Femur (tissue), 1 donor: Measurements from ENCODE around the gene MED31.
"Not testable (repeated sequence)": the region's sequence is repeated elsewhere in the genome, so short reads cannot be mapped to it uniquely, and the experiment has no call there.

Experiments
- DNase-seq: peaks from one replicate; pipeline ENCODE4 v3.0.0-alpha.2; 2017

Gene MED31

DNA sequence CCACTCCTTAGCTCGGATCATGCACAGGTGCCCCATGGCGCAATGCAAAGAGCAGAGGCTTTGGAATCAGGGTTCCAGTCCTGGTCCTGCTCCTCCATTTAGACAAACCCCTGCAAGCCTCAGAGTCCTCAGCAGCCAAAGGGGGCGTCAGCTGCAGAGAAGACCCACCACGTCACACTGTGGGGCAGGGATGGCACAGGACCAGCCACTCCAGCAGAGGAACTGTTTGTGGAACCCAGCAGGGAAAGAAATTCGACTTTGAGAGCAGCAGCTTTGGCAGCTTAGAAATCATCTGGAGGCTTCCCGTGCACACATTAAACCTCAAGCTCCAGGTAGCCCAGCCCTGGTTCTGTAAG is 25.4 kb upstream of the MED31 start:
- no peak for DNase-seq

DNA sequence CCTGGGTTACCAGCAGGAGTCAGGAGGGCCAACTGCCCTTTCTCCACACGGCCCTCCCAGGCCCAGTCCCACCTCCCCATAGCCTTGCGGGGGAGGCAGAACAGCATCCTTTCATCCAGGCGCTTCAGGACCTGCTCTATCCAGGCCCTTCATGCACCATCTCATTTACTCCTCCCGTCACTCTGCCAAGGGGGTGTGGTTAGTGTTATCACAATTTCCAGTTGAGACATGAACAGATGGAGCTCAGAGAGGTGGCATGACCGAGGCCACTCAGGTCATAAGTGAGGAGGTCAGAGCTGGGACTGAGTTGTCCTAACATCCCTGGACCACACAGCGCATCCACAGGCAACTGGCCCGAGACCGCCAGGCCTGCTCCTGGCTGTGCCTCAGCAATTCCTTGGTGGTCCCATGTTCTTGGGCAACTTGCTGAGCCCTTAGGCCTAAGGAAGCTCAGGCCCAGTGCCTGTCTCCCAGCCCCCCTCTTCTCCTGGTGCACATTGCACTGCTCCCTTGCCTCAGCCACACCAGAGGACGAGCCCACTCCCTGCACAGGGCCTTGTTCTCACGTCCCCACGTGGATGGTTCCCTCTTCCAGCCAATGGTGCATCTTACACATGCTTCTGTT is 23.9 kb upstream of the MED31 start:
- no peak for DNase-seq

DNA sequence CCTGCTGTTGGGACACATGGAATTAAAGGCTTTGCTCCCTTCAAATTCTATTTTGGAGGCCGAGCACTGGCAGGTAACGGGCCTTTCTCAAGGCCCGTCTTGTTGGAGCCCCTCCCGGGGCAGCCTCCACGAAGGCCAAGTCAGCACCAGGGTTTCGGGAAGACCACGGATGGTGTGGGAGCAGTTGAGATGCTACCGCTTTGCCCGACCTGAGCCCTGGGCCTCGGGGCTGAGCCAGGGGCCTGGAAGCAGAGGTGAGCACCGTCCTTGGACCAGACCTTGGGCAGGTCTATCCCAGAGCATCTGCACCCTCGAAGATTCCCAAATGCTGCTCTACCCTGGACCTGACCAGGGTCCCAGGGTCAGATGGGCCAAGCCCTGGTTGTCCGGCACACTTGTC is 23.2 kb upstream of the MED31 start:
- no peak for DNase-seq

DNA sequence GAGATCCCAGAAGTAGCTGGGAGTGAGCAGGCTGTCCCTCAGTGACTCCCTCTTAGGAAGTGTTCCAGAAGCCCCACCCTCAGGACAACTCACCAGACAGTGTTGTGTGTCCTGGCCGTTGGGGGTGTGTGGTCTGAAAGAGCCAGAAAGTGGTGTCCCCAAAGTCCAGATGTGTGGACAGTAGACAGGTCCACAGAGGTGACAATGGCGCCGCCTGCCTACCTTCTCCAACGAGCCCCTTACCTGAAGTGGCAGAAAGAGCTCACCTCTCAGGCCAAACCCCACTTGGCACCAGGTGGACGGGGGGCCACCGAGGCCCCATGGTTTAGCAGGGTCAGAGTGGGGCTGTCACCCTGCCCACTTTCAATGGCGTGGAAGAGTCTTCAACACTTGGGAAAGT is 20.0 kb upstream of the MED31 start:
- peak; percentile 16 for DNase-seq

DNA sequence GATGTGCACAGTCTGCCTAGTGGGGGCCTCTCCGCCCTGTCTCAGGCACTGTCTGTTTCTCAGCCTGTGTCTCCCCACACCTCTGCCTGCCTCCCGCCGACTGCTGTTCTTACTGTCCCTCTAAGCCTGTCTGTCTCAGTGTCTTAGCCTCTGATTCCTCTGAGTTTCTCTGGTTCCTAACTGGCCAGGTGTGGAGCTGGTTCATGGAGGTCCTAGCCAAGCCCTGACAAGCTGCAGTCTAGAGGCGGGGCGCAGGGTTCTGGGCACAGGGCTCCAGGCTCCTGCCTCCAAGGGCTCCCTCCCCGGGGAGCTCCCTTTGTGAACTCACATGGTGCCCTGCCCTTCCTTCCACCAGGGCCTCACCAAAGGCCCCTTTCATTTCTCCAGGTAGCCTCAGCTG is 19.6 kb upstream of the MED31 start:
- DNase-seq: peak; percentile 12

DNA sequence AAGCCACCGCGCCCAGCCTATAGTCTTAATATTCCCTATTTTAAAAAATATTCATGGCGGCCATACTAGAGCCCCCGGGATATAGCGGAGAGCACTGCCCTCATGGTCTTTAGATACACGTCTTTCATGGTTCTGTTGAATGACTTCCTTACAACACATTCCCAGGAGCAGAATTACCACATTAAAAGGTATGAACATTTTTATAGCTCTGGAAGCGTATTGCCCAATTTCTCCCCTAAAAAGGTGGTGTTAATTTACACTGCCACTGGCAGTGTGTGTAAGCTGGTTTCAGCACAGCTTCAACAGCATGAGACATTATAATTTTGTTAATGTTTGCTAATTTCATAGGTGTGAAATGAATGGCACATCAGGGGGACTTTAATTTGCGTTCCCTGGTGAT is 19.2 kb upstream of the MED31 start:
- DNase-seq: no peak

DNA sequence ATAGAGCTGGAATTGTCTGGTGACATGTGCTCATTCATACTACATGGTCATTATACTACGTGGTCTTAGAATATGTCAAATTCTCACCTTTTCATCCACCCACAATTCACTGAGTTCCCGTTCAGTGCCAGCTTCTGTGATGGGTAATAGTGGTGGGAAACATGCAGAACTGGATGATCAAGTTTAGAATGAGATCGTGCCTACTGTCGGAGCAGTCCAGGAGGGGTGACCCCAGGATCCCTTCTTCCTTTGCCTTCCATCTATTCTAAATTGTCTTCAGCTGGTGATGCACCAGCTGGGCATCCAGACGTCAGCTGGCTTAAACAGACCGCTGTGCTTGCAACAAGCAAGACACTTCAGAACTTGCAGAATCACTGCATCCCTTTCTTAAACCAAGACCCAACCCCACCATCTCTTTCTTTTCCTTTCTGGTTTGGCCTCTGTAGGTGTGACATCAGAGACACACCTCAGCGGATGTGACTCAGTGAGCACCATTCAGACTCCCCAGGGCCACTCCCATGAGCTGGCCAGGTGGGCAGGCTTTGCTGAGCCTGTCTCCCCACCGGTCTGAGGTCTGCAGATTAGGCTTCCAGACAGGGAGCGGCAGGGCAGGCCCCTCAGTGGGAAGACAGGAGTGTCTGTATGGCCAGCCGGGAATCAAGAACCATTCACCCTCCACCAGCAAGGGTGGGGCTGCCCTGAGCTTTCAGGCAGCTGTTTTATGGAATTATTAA is 18.2 kb upstream of the MED31 start:
- DNase-seq: no peak

DNA sequence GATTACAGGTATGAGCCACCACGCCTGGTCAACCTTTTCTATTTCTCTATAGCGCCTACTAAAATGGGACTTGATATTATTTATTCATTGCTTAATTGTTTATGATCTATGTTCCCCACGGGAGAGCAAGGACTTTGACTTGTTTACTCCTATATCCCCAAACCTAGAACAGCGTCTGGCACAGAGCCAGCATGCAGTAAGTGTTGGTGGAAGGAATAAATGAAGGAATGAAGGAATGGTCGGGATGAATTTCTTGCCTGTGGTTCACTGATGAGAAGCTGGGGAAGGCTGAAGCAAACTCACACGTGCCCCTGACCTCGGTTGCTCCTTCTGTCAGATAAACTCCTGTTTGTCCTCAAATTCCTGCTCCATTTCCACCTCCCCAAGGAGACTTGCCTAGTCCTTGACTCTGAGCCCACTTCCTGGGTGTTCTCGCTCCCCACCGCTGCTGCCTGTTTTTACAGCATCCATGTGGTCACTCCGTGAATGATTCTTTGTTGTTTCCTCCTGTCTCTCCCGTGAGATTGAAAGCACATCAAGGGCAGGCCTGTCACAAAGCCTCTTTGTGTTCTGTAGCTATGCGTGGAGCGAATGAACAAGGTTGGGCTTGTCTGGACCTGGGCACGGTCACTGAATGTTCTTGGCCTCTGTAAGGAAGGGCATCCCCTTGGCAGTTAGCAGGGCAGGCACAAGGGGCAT is 17.5 kb upstream of the MED31 start:
- no peak for DNase-seq

DNA sequence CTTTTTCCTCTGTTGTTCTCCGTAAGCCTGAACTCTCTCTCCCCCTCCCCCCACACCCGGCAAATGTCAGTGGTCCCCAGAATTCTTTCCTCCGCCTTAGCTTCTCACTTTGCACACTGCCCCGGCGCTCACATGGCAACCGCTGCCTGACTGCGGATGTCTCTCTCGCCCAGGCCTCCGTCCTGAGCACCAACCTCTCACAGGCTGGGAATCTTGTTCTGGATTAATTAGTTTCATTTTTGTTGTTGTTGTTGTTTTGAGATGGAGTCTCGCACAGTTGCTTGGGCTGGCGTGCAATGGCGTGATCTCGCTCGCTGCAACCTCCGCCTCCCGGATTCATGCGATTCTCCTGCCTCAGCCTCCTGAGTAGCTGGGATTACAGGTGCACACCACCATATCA is 16.8 kb upstream of the MED31 start:
- DNase-seq: no peak

DNA sequence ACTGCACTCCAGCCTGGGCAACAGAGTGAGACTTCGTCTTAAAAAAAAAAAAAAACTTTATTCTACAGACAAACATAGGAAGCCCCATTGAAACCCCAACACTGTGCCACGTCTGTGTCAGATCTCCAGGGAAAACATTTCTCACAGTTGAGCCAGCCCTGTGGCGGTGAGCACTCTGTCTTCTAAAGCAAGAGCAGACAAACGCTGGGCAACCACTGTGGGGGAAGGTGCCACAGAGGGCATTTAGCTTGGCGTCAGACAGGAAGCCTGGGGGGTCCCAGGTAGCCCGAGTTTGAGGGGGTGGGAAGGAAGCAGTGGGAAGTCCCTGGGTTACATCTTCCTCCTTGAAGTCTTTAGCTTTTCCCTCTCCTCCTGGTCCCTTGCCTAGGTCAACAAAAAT is 16.1 kb upstream of the MED31 start:
- no peak for DNase-seq

DNA sequence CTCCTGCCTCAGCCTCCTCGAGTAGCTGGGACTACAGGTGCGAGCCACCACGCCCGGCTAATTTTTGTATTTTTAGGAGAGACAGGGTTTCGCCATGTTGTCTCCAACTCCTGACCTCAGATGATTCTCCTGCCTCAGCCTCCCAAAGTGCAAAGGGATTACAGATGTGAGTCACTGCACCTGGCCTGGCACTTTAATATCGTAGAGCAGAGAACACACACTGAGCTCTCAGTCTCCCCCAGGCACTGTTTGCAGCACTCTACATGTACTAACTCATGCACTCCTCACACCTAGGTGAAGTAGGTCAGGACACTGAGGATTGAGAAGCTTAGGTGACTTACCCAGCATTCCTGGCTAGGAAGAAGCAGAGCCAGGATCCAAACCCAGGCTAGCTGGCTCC is 15.2 kb upstream of the MED31 start:
- DNase-seq: no peak

DNA sequence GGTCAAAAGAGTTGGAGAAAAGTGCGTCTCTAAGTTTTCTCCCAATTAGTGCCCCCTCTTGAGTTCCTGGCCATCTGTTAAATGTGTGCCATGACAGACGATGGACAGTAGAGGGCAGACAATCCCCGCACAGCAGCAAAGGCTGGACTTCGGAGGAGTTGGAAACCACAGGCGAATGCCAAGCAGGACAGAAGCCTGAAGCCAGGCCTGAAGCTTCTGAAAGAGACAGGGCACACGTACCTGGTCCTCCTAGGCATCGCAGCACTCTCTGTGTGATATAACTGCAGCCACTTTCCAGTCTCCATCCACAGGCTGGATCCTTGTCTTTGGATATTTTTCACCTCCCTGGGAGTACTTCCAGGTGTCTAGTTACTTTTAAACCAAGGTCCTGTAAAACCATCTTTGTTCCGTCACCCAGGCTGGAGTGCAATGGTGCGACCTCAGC is 14.7 kb upstream of the MED31 start:
- DNase-seq: peak; percentile 86

DNA sequence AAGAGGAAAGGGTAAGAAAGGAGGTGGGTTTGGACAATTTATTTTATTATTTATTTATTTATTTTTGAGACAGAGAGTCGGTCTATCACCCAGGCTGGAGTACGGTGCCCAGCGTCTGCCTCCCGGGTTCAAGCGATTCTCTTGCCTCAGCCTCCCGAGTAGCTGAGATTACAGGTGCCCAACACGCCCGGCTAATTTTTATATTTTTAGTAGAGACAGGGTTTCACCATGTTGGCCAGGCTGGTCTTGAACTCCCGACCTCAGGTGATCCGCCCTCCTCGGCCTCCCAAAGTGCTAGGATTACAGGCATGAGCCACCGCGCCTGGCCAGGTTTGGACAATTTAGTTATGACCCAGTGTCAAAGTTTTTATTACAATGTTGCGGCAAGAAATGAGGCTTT is 11.8 kb upstream of the MED31 start:
- DNase-seq: not testable (repeated sequence)

DNA sequence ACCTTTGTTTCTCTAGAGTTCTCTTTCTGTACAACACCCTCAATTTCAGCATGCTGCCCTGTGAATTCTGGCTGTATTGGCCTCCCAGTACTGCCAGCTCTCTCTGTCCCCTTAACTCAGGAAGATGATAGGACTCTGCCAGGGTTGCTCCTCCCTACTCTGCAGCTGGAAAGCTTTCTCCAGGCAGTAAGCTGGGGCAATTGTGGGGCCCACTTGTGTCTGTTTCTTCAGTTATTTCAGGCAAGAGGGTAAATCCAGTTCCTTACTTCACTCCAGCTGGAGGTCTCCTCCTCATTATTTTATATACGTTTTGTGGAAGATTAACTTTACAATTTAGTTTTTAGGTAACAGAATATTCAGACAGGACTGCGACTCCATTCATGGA is 10.1 kb upstream of the MED31 start:
- no peak for DNase-seq

DNA sequence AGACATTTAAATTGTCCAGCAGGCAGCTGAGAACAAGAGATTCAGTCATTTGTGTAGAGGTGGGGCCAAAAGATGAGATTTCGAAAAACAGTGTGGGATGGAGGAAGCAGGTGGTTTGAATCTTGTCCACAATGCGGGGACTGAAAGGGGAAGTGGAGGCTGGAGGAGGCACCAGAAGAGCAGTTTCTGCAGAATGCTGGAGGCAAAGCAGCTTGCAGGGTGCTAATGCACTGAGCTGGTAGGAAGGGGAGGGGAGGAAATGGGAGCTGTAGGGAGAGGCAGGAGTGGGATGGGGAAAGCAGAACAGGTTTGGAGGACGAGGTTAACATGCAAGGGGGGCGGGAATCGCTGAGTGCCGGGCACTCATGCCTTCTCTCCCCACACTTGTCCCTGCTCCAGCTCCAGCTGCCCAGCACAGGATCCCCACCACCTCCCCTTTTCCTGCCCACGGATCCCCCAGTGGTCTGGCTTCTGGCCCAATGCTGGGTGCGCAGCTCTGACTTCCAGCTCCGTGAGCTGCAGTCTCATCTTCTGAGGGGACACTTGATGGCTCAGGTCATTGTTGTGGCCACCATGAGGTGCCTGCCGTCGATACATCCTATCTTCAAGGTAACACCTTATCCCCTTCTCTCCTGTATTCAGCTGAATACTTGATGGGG is 9.5 kb upstream of the MED31 start:
- DNase-seq: no peak

DNA sequence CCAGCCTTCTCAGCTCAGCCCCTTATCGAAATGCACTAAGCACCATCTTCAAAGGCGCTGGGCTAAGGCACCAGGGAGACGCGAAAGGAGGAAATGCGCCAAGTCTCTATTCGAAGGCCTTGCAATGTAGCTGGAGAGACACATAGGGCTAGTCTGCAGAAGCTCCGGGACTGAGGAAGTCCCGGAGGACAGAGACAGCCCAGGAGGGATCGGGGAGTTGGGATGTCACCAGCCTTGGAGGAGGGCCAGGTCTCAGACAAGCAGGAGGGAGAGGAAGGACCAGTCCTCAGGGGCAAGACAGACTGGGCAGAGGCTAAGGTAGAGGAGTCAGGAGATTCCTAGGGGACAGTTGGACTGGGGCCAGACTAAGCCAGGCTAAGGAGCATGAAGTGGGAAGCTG is 8.7 kb upstream of the MED31 start:
- no peak for DNase-seq

DNA sequence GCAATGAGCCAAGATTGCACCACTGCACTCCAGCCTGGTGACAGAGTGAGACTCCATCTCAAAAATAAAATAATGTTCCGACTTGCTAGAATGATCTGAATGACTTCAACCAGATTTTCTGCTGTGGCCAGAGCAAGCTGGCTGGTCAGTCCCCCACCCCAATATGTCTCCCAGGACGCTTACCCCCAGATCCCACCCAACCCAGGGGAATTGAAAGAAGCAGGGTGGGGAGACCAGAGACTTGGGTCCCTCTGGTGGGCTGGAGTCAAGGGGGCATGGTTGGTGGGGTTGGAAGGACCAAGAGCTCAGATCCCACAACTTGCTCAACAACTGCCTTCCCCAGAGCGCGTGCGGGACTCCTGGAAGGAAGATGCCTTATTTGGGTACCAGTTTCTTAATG is 7.0 kb upstream of the MED31 start:
- DNase-seq: not testable (repeated sequence)

DNA sequence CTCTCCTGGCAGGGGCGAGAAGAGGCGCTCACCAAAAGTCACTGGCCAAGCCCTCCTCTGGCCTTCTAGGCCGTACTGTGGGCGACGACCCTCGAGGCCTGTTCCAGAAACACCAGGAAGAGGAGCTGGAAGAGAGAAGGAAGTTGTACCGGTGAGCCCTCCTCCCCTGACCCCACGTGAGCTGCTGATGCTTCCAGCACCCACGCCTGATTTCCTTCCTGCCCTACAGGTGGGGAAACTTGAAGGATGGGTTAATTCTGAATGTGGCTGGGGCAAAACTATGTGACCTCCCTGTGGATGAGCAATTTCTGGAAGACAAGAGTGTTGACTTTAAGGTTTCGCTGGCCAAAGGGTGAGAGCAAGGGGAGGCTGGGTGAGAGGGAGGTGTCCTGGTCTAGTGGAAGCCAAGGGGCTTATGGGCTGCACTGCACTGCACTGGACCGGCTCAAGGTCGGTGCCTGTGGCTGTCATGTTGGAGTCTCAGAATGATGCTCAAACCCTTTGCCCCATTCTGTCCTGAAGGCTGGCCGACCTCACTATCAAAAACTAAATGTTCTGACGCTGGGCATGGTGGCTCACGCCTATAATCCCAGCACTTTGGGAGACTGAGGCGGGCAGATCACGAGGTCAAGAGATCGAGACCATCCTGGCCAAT is 6.4 kb upstream of the MED31 start:
- no peak for DNase-seq

DNA sequence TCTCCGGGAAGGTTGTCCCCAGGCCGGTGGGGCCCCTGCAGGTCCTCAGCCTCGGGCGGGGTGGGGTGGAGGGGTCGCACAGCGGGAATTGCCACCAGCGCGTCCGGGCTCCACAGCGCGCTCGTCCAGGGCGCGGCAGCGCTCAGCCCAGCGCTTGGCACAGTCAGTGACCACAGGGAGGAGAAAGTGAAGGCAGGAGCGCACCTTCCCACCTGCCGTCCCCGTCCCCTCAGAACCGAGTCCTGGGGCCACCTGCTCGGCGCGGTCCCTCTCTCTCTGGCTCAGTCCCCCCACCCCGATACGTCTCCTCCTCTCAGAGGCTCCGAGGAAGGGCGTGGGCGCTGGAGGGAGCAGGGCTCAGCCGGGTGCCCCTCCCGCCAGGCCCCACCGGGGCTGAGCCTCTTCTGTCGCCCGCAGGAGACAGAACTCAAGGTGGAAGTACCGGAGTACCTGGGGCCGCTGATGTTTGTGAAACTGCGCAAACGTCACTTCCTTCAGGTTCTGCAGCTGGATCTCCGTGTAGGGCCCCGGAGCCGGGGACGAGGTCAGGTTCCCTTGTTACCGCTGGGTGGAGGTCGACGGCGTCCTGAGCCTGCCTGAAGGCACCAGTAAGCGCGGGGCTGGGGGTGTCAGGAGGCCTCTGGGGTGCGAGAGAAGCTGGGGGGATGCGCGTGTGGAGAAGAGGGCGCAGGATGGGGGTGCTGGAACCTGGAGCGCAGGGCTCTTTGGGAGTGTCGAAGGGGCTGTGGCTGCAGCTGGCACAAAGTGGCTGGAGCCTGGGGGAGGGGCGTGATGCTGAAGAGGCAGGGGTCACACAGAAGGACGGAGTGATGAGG is 5.6 kb upstream of the MED31 start:
- not testable (repeated sequence) for DNase-seq

DNA sequence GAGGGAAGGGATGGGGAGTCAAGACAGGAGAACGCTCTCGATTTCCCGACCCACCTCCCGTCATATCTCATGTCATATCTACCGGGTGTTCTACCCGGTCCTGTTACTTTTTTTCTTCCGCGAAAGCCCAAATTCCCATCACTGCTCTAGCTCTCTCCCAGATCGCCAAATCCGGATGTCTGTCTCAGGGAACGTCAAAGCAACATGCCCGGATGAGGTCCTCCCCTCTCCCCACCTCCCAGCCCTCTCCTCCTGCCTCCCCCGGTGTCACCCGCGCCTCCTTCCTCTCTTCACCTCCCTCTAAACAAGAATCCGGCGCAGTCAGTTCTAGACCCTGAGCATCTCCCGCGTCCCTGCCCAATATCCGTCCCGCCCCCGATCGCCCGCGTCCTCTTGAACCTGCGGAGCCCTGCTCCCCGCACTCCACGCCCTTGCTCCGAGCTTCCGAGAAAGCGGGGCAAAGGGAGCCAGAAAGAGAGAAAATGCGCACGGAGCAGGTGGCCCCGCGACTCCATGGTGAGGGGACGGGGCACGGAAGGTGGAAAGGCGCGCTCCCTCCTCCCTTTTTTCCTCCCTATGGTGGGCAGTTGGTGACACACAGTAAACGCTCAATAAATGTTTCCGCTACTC is 4.4 kb upstream of the MED31 start:
- DNase-seq: not testable (repeated sequence)

DNA sequence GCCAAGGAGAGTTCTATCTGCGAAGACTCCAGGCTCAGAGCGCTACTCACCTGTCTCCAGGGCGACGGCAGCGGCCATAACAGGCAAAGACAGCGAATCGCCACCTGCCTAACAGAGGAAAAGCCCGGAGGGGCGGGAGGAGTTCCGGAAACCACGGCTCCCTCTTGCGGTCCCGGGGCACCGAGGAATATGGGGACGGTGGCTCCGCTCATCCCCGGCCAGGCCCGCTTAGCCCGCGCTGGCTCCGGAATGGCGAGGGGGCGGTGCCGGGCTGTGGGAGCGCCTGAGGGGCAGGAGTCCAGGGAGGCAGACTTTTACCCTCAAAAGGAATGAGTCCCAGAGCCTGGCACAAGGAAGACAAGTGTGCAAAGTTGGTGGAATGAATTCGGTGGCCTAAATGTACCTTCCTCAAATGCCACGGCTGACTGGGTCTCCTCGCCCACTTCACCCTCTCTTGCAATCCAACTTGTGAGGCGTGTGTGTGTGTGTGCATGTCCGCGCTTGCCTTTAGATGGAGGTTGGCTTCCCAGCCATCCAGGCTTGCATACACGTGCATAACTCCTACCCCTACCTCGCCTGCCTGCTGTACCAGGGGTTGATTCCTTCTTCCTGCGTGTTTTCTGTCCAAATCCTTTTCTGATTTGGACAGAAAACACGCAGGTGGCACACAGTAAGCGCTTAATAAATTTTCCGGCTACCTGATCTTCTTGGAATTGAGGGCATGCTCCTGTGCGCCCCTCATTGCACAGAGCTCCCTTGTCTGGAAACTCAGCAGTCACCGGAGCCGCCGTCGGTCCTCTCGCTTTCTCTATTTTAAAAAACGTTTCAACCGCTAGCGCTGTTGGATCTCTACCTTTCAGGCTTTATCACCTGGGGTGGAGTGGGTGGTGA is 3.7 kb upstream of the MED31 start:
- DNase-seq: no peak
